Measurements from ENCODE around the gene SLC35F5. TPM values are rescaled to one million over a fixed set of nuclear protein-coding genes. Genes with fewer than 3 reads are reported as not detected.
"Not testable (repeated sequence)": the region's sequence is repeated elsewhere in the genome, so short reads cannot be mapped to it uniquely, and the experiment has no call there.

The SLC35F5 gene
- total and polyA plus RNA-seq, 2 experiments from 2014 or later: 10.9 to 30.5 TPM

- H3K4me3 Mint-ChIP-seq; H3K9me3 Mint-ChIP-seq; H3K4me2 ChIP-seq; H3K36me3 ChIP-seq (ENCODE audit: insufficient read depth); H3K27ac ChIP-seq (ENCODE audit: low read depth); H4K20me1 ChIP-seq (replicated peaks; ENCODE audit: insufficient read depth); H3K4me3 ChIP-seq; H3K79me2 ChIP-seq (replicated peaks; ENCODE audit: insufficient read depth); H3K4me1 Mint-ChIP-seq; H3K4me1 ChIP-seq (ENCODE audit: insufficient read depth); H3F3A ChIP-seq (replicated peaks; ENCODE audit: low read depth); H3K27me3 ChIP-seq (ENCODE audit: insufficient read depth); H3K9me2 ChIP-seq (ENCODE audit: insufficient read depth); H2AFZ ChIP-seq; H3K27ac Mint-ChIP-seq; DNase-seq (ENCODE audit: low spot score); H3K36me3 Mint-ChIP-seq (ENCODE audit: low read depth); ATAC-seq: not testable (repeated sequence)
- peaks cover 10% of the 10 kb centered on the region for H3K27me3 Mint-ChIP-seq (ENCODE audit: insufficient read depth, low read depth, poor library complexity)
These were observed 58.2 kb downstream of the SLC35F5 start for GRCh38 chr2:113698251-113698650.

- ATAC-seq (no peak), DNase-seq (ENCODE audit: low spot score) (no peak)
- Mint-ChIP-seq H3K4me1 (peaks cover 3% of the 10 kb centered on the region; the same call in 2 of the 3 replicates), H3K36me3 (ENCODE audit: low read depth) (no peaks in the 10 kb centered on the region; the same call in 2 of the 3 replicates), H3K4me3 (no peak overlapping the region), H3K27ac (no peak overlapping the region), H3K27me3 (ENCODE audit: insufficient read depth, low read depth, poor library complexity) (peaks cover 10% of the 10 kb centered on the region), H3K9me3 (no peaks in the 10 kb centered on the region; the same call in 2 of the 3 replicates)
- Histone ChIP-seq H4K20me1 (replicated peaks; ENCODE audit: insufficient read depth) (no peaks in the 10 kb centered on the region), H3K27me3 (ENCODE audit: insufficient read depth) (peaks cover 6% of the 10 kb centered on the region; the same call in 1 of the 2 replicates), H2AFZ (no peak overlapping the region), H3K4me2 (no peak overlapping the region), H3K4me1 (ENCODE audit: insufficient read depth) (no peaks in the 10 kb centered on the region), H3K79me2 (replicated peaks; ENCODE audit: insufficient read depth) (no peaks in the 10 kb centered on the region), H3F3A (replicated peaks; ENCODE audit: low read depth) (no peaks in the 10 kb centered on the region), H3K9me2 (ENCODE audit: insufficient read depth) (no peaks in the 10 kb centered on the region), H3K4me3 (no peak overlapping the region), H3K36me3 (ENCODE audit: insufficient read depth) (no peaks in the 10 kb centered on the region), H3K27ac (ENCODE audit: low read depth) (no peak overlapping the region)
- no peak for TF ChIP-seq REST (IDR thresholded peaks at IDR 0.05; ENCODE audit: unreplicated experiment)
- TF ChIP-seq NANOG (IDR thresholded peaks at IDR 0.05; ENCODE audit: borderline replicate concordance): no peak
- TF ChIP-seq STAT1 (IDR thresholded peaks at IDR 0.05; ENCODE audit: unreplicated experiment): no peak
- TF ChIP-seq ZNF331 (CRISPR knock-in tag; IDR thresholded peaks at IDR 0.05; ENCODE audit: low read depth): no peak
These were observed 58.9 kb downstream of the SLC35F5 start for GRCh38 chr2:113697516-113697915.

DNA sequence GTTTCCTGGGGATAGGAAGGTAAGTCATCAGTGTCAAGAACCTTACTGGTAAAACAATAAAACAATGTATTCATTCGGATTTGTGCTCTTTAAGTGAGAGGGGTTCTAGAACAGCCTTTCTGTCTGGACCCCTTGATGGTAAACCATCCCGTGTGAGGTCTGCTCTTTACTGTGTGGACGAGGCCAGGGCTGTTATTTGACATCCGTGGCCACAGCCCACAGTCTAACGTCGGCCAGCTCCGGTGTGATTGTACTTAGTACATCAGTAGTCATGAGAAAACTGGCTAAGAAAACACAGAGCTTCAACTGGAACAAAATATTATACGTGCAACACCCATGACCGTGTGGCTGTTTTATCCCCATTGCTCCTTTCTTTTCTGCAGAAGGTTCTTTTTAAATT, 62.0 kb downstream of the SLC35F5 start:
- no peaks in the 10 kb centered on the region; the same call in 2 of the 3 replicates for H3K36me3 Mint-ChIP-seq (ENCODE audit: low read depth)
- Histone ChIP-seq H3K9me2 (ENCODE audit: insufficient read depth) (no peaks in the 10 kb centered on the region), H3K27me3 (ENCODE audit: insufficient read depth) (peaks cover 13% of the 10 kb centered on the region; the same call in 1 of the 2 replicates), H3K36me3 (ENCODE audit: insufficient read depth) (no peaks in the 10 kb centered on the region), H3F3A (replicated peaks; ENCODE audit: low read depth) (no peaks in the 10 kb centered on the region), H3K4me1 (ENCODE audit: insufficient read depth) (no peaks in the 10 kb centered on the region), H3K79me2 (replicated peaks; ENCODE audit: insufficient read depth) (no peaks in the 10 kb centered on the region), H4K20me1 (replicated peaks; ENCODE audit: insufficient read depth) (no peaks in the 10 kb centered on the region), H3K4me3 (no peak overlapping the region), H2AFZ (no peak overlapping the region), H3K27ac (ENCODE audit: low read depth) (no peak overlapping the region), H3K4me2 (no peak overlapping the region)
- H3K4me1 Mint-ChIP-seq: no peaks in the 10 kb centered on the region
- no peak overlapping the region for H3K27ac Mint-ChIP-seq
- no peak for DNase-seq (ENCODE audit: low spot score)
- ATAC-seq: no peak
- TF ChIP-seq POLR2AphosphoS5 (IDR thresholded peaks at IDR 0.05; ENCODE audit: low read depth): no peak
- no peak overlapping the region for H3K4me3 Mint-ChIP-seq
- H3K9me3 Mint-ChIP-seq: no peaks in the 10 kb centered on the region; the same call in 2 of the 3 replicates
- H3K27me3 Mint-ChIP-seq (ENCODE audit: insufficient read depth, low read depth, poor library complexity): peaks cover 9% of the 10 kb centered on the region

Data from GM23338 (cell line).